MM.1S (cell line): ENCODE data around the gene TDP2.

Experiments
- EZH2 ChIP-seq: fragments of 300-600 bp; sonication (generic); optimal IDR thresholded peaks from 2 replicates; pipeline ENCODE3; 2017; ENCODE audit warnings: low read depth, mild to moderate bottlenecking, antibody characterized with exemption, low read length, mixed read lengths
- EZH2phosphoT487 ChIP-seq: fragments of 300-600 bp; sonication (generic); IDR thresholded peaks from 2 replicates; pipeline ENCODE4 v1.6.1; 2018; ENCODE audit warnings: antibody characterized with exemption, low read length
- TF ChIP-seq, protein P1 (sequence below): fragments of 300-600 bp; sonication (generic); IDR thresholded peaks from 2 replicates; pipeline ENCODE4 v1.5.1; 2016; ENCODE audit warnings: antibody characterized with exemption, low read length, mixed read lengths

DNA sequence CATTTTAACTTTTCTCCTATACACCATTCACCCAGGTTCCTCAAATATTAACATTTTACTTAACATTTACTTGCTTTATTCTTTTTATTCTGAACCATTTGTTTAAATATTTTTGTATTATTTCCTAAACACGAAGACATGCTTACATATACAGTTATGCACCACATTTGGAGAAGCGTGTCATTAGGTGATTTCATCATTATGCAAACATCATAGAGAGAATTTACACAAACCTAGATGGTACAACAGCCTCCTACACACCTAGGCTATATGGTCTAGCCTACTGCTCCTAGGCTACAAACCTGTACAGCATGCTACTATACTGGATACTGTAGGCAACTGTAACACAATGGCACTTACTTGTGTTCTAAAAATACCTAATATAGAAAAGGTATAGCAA, 6.6 kb downstream of the TDP2 start:
- TF ChIP-seq, protein P1, sequence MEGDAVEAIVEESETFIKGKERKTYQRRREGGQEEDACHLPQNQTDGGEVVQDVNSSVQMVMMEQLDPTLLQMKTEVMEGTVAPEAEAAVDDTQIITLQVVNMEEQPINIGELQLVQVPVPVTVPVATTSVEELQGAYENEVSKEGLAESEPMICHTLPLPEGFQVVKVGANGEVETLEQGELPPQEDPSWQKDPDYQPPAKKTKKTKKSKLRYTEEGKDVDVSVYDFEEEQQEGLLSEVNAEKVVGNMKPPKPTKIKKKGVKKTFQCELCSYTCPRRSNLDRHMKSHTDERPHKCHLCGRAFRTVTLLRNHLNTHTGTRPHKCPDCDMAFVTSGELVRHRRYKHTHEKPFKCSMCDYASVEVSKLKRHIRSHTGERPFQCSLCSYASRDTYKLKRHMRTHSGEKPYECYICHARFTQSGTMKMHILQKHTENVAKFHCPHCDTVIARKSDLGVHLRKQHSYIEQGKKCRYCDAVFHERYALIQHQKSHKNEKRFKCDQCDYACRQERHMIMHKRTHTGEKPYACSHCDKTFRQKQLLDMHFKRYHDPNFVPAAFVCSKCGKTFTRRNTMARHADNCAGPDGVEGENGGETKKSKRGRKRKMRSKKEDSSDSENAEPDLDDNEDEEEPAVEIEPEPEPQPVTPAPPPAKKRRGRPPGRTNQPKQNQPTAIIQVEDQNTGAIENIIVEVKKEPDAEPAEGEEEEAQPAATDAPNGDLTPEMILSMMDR: no peak
- TF ChIP-seq EZH2 (no peak), EZH2phosphoT487 (no peak)
